ENCODE measurements around the gene POLR2F. TPM values are rescaled to one million over a fixed set of nuclear protein-coding genes. Genes with fewer than 3 reads are reported as not detected.
A peak's percentile ranks its signal among the peaks of the same experiment; 100 is the strongest.

POLR2F gene
- total RNA-seq, 1 experiment from 2014 or later: 162 TPM

DNA sequence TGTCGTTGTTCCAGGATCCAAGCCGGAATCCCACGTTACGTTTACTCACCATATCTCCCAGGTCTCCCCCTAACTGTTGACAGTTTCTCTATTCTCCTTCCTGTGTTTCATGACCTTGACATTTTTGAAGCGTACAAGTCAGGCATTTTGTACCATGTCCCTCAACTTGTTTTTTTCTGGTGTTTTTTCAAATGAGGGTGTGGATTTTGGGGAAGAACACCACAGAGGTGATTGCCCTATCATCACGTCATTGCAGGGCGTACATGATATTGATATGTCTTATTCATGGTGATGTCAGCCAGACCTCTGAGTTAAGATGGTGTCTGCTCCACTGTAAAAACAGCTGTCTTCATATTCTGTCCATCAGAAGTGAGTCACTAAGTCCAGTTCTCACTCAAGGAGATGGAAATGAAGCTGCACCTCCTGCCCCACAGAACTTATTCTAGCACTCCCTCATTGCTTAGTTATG, 59.1 kb downstream of the POLR2F start:
- H3K9me3 ChIP-seq (ENCODE audit: low read depth, low read length, poor library complexity, severe bottlenecking): no peaks in the 10 kb centered on the region
- POLR2A ChIA-PET (ENCODE audit: low non-redundant PET): interaction anchor here (0.6 kb wide), 1 partner anchor 188 kb away, joined by 4 read pairs; no protein-coding TSS in a partner anchor
- intact Hi-C loops (cut with micrococcal nuclease; ENCODE audit: unreplicated experiment): no loop called here
- TF ChIP-seq, protein P1, sequence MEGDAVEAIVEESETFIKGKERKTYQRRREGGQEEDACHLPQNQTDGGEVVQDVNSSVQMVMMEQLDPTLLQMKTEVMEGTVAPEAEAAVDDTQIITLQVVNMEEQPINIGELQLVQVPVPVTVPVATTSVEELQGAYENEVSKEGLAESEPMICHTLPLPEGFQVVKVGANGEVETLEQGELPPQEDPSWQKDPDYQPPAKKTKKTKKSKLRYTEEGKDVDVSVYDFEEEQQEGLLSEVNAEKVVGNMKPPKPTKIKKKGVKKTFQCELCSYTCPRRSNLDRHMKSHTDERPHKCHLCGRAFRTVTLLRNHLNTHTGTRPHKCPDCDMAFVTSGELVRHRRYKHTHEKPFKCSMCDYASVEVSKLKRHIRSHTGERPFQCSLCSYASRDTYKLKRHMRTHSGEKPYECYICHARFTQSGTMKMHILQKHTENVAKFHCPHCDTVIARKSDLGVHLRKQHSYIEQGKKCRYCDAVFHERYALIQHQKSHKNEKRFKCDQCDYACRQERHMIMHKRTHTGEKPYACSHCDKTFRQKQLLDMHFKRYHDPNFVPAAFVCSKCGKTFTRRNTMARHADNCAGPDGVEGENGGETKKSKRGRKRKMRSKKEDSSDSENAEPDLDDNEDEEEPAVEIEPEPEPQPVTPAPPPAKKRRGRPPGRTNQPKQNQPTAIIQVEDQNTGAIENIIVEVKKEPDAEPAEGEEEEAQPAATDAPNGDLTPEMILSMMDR (conservative IDR thresholded peaks at IDR 0.05; ENCODE audit: low read depth, low read length): no peak
- no peak for TF ChIP-seq EZH2 (IDR thresholded peaks at IDR 0.05; ENCODE audit: borderline replicate concordance, low read depth, low read length, poor library complexity, severe bottlenecking)
- H3K4me1 ChIP-seq (ENCODE audit: insufficient read depth, low read length, poor library complexity, severe bottlenecking): no peaks in the 10 kb centered on the region
- H3K36me3 ChIP-seq (ENCODE audit: insufficient read depth, low read length, poor library complexity, severe bottlenecking): no peaks in the 10 kb centered on the region
- H3K4me3 ChIP-seq (ENCODE audit: low read depth, low read length, poor library complexity, severe bottlenecking): no peak overlapping the region
- CTCF ChIA-PET: no interaction called here
- H3K27ac ChIP-seq (ENCODE audit: low read depth, low read length, poor library complexity, severe bottlenecking): no peak overlapping the region
- no peak for DNase-seq (ENCODE audit: low spot score)
- BruUV-seq (replicated peaks): no TSS peak
- H3K27me3 ChIP-seq (replicated peaks; ENCODE audit: insufficient read depth, low read depth, low read length, poor library complexity): no peaks in the 10 kb centered on the region

DNA sequence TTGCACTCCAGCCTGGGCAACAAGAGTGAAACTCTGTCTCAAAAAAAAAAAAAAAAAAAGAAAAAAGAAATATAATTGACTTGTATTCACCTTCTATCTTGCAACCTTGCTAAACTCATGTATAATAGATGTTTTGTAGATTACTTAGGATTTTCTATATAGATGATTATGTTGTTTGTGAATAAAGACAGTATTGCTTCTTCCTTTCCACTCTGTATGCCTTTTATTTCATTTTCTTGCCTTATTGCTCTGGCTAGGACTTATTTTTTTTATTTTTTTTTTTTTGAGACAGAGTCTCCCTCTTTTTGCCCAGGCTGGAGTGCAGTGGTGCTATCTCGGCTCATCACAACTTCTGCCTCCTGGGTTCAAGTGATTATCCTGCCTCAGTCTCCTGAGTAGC, 60.6 kb downstream of the POLR2F start:
- Histone ChIP-seq H3K27me3 (replicated peaks; ENCODE audit: insufficient read depth, low read depth, low read length, poor library complexity) (no peaks in the 10 kb centered on the region), H3K4me1 (ENCODE audit: insufficient read depth, low read length, poor library complexity, severe bottlenecking) (no peaks in the 10 kb centered on the region), H3K9me3 (ENCODE audit: low read depth, low read length, poor library complexity, severe bottlenecking) (no peaks in the 10 kb centered on the region), H3K4me3 (ENCODE audit: low read depth, low read length, poor library complexity, severe bottlenecking) (no peak overlapping the region), H3K27ac (ENCODE audit: low read depth, low read length, poor library complexity, severe bottlenecking) (no peak overlapping the region), H3K36me3 (ENCODE audit: insufficient read depth, low read length, poor library complexity, severe bottlenecking) (no peaks in the 10 kb centered on the region)
- intact Hi-C loops (cut with micrococcal nuclease; ENCODE audit: unreplicated experiment): no loop called here
- ChIA-PET CTCF (no interaction called here), POLR2A (ENCODE audit: low non-redundant PET) (no interaction called here)
- no peak for DNase-seq (ENCODE audit: low spot score)
- BruUV-seq (replicated peaks): no TSS peak
- TF ChIP-seq, protein P1 (conservative IDR thresholded peaks at IDR 0.05; ENCODE audit: low read depth, low read length): no peak
- TF ChIP-seq EZH2 (IDR thresholded peaks at IDR 0.05; ENCODE audit: borderline replicate concordance, low read depth, low read length, poor library complexity, severe bottlenecking): no peak

DNA sequence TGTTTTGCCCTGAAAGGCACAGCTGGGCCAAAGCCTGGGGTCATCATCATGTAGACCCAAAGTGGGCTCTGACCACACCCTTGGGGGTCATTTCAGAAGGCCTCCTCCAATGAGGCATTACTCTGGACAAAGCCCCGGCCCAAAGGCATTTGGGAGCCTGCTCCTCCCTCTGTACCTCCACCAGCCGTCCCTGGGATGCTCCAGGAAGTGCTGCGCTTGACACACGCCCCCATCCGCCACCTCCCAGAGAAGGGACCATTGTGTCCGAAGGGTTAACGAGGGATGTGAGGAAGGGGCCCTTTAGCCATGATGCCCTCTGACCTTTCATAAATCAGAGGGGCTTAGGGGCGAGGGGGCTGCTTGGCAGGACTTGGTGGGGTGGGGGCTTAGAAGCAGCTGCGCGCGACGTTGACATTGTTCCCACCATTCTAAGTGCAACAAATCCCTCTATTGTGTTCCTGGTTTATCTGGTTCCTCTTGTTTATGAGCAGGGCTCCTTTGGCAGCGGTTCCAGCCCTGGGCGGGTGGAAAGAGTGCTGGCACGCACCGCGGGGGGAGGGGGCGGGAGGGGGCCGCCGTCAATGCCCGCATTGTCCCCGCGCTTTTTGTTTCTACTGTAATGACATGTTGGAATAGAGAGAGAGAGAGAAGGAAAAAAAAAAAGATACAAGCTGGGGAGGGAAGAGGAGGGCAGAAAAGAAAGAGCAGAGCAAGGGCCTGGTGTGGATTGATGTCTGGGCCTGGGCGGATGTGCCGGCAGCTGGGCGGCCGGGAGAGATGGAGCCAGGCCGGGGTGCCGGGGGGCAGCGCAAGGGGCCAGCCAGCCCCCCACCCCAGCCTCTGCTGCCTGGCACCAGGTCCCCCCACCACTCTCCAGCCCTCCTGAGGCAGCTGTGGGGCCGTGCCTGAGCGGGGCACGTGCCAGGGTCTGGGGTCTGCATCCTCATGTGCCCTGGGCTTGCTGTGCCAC, 63.0 kb downstream of the POLR2F start:
- ChIA-PET CTCF (no interaction called here), POLR2A (ENCODE audit: low non-redundant PET) (no interaction called here)
- H3K4me1 ChIP-seq (ENCODE audit: insufficient read depth, low read length, poor library complexity, severe bottlenecking): no peaks in the 10 kb centered on the region
- no peak overlapping the region for H3K4me3 ChIP-seq (ENCODE audit: low read depth, low read length, poor library complexity, severe bottlenecking)
- intact Hi-C loops (cut with micrococcal nuclease; ENCODE audit: unreplicated experiment): no loop called here
- no peaks in the 10 kb centered on the region for H3K27me3 ChIP-seq (replicated peaks; ENCODE audit: insufficient read depth, low read depth, low read length, poor library complexity)
- no TSS peak for BruUV-seq (replicated peaks)
- DNase-seq (ENCODE audit: low spot score): peak; percentile 43
- TF ChIP-seq, protein P1 (conservative IDR thresholded peaks at IDR 0.05; ENCODE audit: low read depth, low read length): no peak
- TF ChIP-seq EZH2 (IDR thresholded peaks at IDR 0.05; ENCODE audit: borderline replicate concordance, low read depth, low read length, poor library complexity, severe bottlenecking): no peak
- no peaks in the 10 kb centered on the region for H3K36me3 ChIP-seq (ENCODE audit: insufficient read depth, low read length, poor library complexity, severe bottlenecking)
- no peaks in the 10 kb centered on the region for H3K9me3 ChIP-seq (ENCODE audit: low read depth, low read length, poor library complexity, severe bottlenecking)
- no peak overlapping the region for H3K27ac ChIP-seq (ENCODE audit: low read depth, low read length, poor library complexity, severe bottlenecking)
